OCI-LY7 (cell line): ENCODE data around the gene CDH23. TPM values are rescaled to one million over a fixed set of nuclear protein-coding genes. Genes with fewer than 3 reads are reported as not detected.

ENCODE experiments used
- BruUV-seq: library from RNA; stranded (reverse); fragments of 400-500 nt; replicated peaks from 2 replicates; lab custom pipeline; 2021; lab: Mats Ljungman, UMichigan
- CTCF ChIA-PET: fragments of 300-600 bp; sonication (Branson Sonifier 250); formaldehyde crosslinking; loops from one replicate; lab custom pipeline; 2022; ENCODE audit warnings: antibody characterized with exemption; ENCODE audit not compliant: unreplicated experiment; lab: Charles Lee
- POLR2A ChIA-PET: fragments of 300-600 bp; sonication (Branson Sonifier 250); formaldehyde crosslinking; loops from one replicate; lab custom pipeline; 2022; ENCODE audit warnings: antibody characterized with exemption; lab: Charles Lee
- DNase-seq: peaks from one replicate; pipeline ENCODE4 v3.0.0-alpha.2; 2015; ENCODE audit warnings: low spot score
- H2AFZ ChIP-seq: fragments of 200-600 bp; sonication (generic), shearing (Covaris generic); 2 replicates; pipeline ENCODE4 v1.6.1; 2014; ENCODE audit warnings: mild to moderate bottlenecking, antibody characterized with exemption, low read length, moderate library complexity
- H3K27ac ChIP-seq: fragments of 200-600 bp; sonication (generic); 2 replicates; pipeline ENCODE4 v1.5.1; 2014; ENCODE audit warnings: mixed run types, low read depth, mild to moderate bottlenecking, moderate library complexity, low read length, inconsistent platforms; ENCODE audit not compliant: poor library complexity, severe bottlenecking
- H3K36me3 ChIP-seq: fragments of 200-600 bp; sonication (generic); 2 replicates; pipeline ENCODE4 v1.6.1; 2014; ENCODE audit warnings: mild to moderate bottlenecking, antibody characterized with exemption, low read length, moderate library complexity, mixed read lengths; ENCODE audit not compliant: insufficient read depth
- H3K4me1 ChIP-seq: fragments of 200-600 bp; sonication (generic); 2 replicates; pipeline ENCODE4 v1.5.1; 2014; ENCODE audit warnings: mild to moderate bottlenecking, low read length; ENCODE audit not compliant: insufficient read depth, poor library complexity, severe bottlenecking
- H3K4me2 ChIP-seq: fragments of 200-600 bp; sonication (generic); 2 replicates; pipeline ENCODE4 v1.6.1; 2014; ENCODE audit warnings: mild to moderate bottlenecking, low read length
- H3K4me3 ChIP-seq: fragments of 200-600 bp; sonication (generic); 2 replicates; pipeline ENCODE4 v1.5.1; 2014; ENCODE audit warnings: mild to moderate bottlenecking, low read depth, low read length; ENCODE audit not compliant: poor library complexity, severe bottlenecking
- H3K79me2 ChIP-seq: fragments of 200-600 bp; sonication (generic); 2 replicates; pipeline ENCODE4 v1.6.1; 2016; ENCODE audit warnings: low read depth, mild to moderate bottlenecking, low read length, moderate library complexity, mixed read lengths; ENCODE audit not compliant: insufficient read depth
- H3K9me2 ChIP-seq: fragments of 200-600 bp; sonication (generic); 2 replicates; pipeline ENCODE4 v1.6.1; 2016; ENCODE audit warnings: mild to moderate bottlenecking, low read length, mixed read lengths; ENCODE audit not compliant: insufficient read depth
- H3K9me3 ChIP-seq: fragments of 200-600 bp; sonication (generic); 2 replicates; pipeline ENCODE4 v1.6.1; 2014; ENCODE audit warnings: mild to moderate bottlenecking, mixed run types, low read length, mixed read lengths
- H4K20me1 ChIP-seq: fragments of 200-600 bp; sonication (generic); 2 replicates; pipeline ENCODE4 v1.6.1; 2014; ENCODE audit warnings: mild to moderate bottlenecking, antibody characterized with exemption, low read length, moderate library complexity, mixed read lengths; ENCODE audit not compliant: insufficient read depth
- CTCF ChIP-seq: fragments of 200-600 bp; sonication (generic); conservative IDR thresholded peaks from 2 replicates; pipeline ENCODE4 v1.5.1; 2014; ENCODE audit warnings: mild to moderate bottlenecking, antibody characterized with exemption, low read length, moderate library complexity, mixed read lengths
- EZH2phosphoT487 ChIP-seq: fragments of 200-600 bp; sonication (generic); IDR thresholded peaks from 2 replicates; pipeline ENCODE4 v1.6.1; 2018; ENCODE audit warnings: low read depth, borderline replicate concordance, mild to moderate bottlenecking, mixed run types, antibody characterized with exemption, low read length, moderate library complexity, mixed read lengths
- intact Hi-C: fragments of 100-400 bp; cut with micrococcal nuclease; formaldehyde crosslinking; loops from one replicate; pipeline ENCODE4 v1.10.0; 2022; ENCODE audit not compliant: unreplicated experiment
- total RNA-seq, 2 experiments: library from RNA; depleted of rRNA in 1 of 2; stranded (reverse); fragments of >200 nt in 1 of 2; shearing (Covaris generic) in 1 of 2; gene quantifications; 2 replicates each; pipeline ENCODE4 v1.2.3, GENCODE V29; 2014 to 2022

Gene CDH23
- total RNA-seq, 2 experiments from 2014 or later, result 0.92 to 9.9 TPM

GRCh38 chr10:71667387-71667752 lies 270.6 kb downstream of the CDH23 start:
- no peak overlapping the region for H3K4me3 ChIP-seq
- CTCF ChIA-PET, result no interaction called here
- POLR2A ChIA-PET, result no interaction called here
- H4K20me1 ChIP-seq, result no peaks in the 10 kb centered on the region
- H3K27ac ChIP-seq, result peak overlapping the region; percentile 36
- H3K9me2 ChIP-seq, result no peaks in the 10 kb centered on the region
- peaks cover 29% of the 10 kb centered on the region for H3K4me1 ChIP-seq
- no TSS peak for BruUV-seq
- intact Hi-C loops, result no loop called here
- peak; percentile 73 for DNase-seq
- H3K9me3 ChIP-seq, result no peaks in the 10 kb centered on the region
- TF ChIP-seq CTCF (no peak), EZH2phosphoT487 (no peak)
- peak overlapping the region; percentile 93 for H2AFZ ChIP-seq
- no peaks in the 10 kb centered on the region for H3K79me2 ChIP-seq
- no peaks in the 10 kb centered on the region for H3K36me3 ChIP-seq
- peak overlapping the region; percentile 52 for H3K4me2 ChIP-seq

- POLR2A ChIA-PET, result no interaction called here
- H3K27ac ChIP-seq, result no peak overlapping the region
Observed at GRCh38 chr10:71671994-71672946, 275.6 kb downstream of the CDH23 start.

More at GRCh38 chr10:71671994-71672946, 275.6 kb downstream of the CDH23 start:
- intact Hi-C loops, result no loop called here
- Histone ChIP-seq H4K20me1 (no peaks in the 10 kb centered on the region), H3K4me1 (peaks cover 9% of the 10 kb centered on the region), H3K79me2 (no peaks in the 10 kb centered on the region), H3K9me2 (no peaks in the 10 kb centered on the region), H3K4me3 (no peak overlapping the region), H3K36me3 (no peaks in the 10 kb centered on the region), H3K4me2 (no peak overlapping the region), H2AFZ (no peak overlapping the region), H3K9me3 (no peaks in the 10 kb centered on the region)
- no peak for DNase-seq
- no TSS peak for BruUV-seq
- CTCF ChIA-PET, result interaction anchor here (0.6 kb wide), 2 partner anchors 23 to 46 kb away, joined by 3 to 4 read pairs; no protein-coding TSS in a partner anchor
- TF ChIP-seq CTCF (no peak), EZH2phosphoT487 (no peak)
